GM12878 (cell line): ENCODE data around the gene ADGRG4. TPM values are rescaled to one million over a fixed set of nuclear protein-coding genes. Genes with fewer than 3 reads are reported as not detected.

ENCODE experiments used
- ATAC-seq: fragments of 200-7000 bp; cut with Tn5 transposase; 3 replicates; pipeline ENCODE4 v1.9.1; 2020; ENCODE audit warnings: mild to moderate bottlenecking, moderate library complexity
- BruUV-seq: library from RNA; stranded (reverse); fragments of 400-500 nt; replicated peaks from 2 replicates; lab custom pipeline; 2021; lab: Mats Ljungman, UMichigan
- CTCF ChIA-PET: fragments of 300-600 bp; sonication (Branson Sonifier 250); formaldehyde crosslinking; extraction: SDS; loops from one replicate; lab custom pipeline; 2021; ENCODE audit warnings: inconsistent platforms; lab: Yijun Ruan, JAX
- POLR2A ChIA-PET: fragments of 350-600 bp; formaldehyde crosslinking; extraction: SDS; loops from one replicate; lab custom pipeline; 2021; ENCODE audit warnings: inconsistent platforms; lab: Charles Lee
- RAD21 ChIA-PET: fragments of 300-600 bp; sonication (Branson Sonifier 250); formaldehyde crosslinking; loops from one replicate; lab custom pipeline; 2023; ENCODE audit warnings: antibody characterized with exemption; ENCODE audit not compliant: unreplicated experiment; lab: Charles Lee
- SMC1A ChIA-PET: fragments of 300-600 bp; sonication (Branson Sonifier 250); formaldehyde crosslinking; loops from one replicate; lab custom pipeline; 2023; ENCODE audit not compliant: unreplicated experiment, uncharacterized antibody; lab: Charles Lee
- DNase-seq: peaks from one replicate; pipeline ENCODE4 v3.0.0-alpha.2; 2011; ENCODE audit warnings: low read depth, low spot score
- FAIRE-seq: peaks from 3 replicates; lab custom pipeline; 2011; peaks lifted over from hg19 to GRCh38; lab: Jason Lieb, UNC
- H2AFZ ChIP-seq: 2 replicates; pipeline ENCODE4 v1.6.0; 2011; ENCODE audit warnings: low read depth, low read length, control low read depth; ENCODE audit not compliant: control insufficient read depth
- H3K27ac ChIP-seq: 2 replicates; pipeline ENCODE4 v1.5.1; 2011; ENCODE audit warnings: control low read depth; ENCODE audit not compliant: control insufficient read depth, insufficient read depth
- H3K27me3 ChIP-seq, 2 experiments: replicated peaks in 1 of 2; 2 replicates each; pipeline versions ENCODE4 v1.6.0 to v1.6.1; 2011; ENCODE audit warnings: low read length in 1 of 2; ENCODE audit not compliant: control insufficient read depth in 2 of 2, insufficient read depth in 2 of 2
- H3K36me3 ChIP-seq, 2 experiments: 2 replicates each; pipeline ENCODE4 v1.5.1; 2011; ENCODE audit warnings: low read length in 1 of 2; ENCODE audit not compliant: control insufficient read depth in 2 of 2, insufficient read depth in 2 of 2
- H3K4me1 ChIP-seq: 2 replicates; pipeline ENCODE4 v1.6.1; 2011; ENCODE audit warnings: mild to moderate bottlenecking, low read length, moderate library complexity, mixed read lengths; ENCODE audit not compliant: control insufficient read depth, insufficient read depth
- H3K4me2 ChIP-seq: 2 replicates; pipeline ENCODE4 v1.6.0; 2011; ENCODE audit warnings: control low read depth; ENCODE audit not compliant: control insufficient read depth, insufficient read depth
- H3K4me3 ChIP-seq: fragments of 200-600 bp; sonication (generic); 2 replicates; pipeline ENCODE4 v1.5.1; 2016
- H3K79me2 ChIP-seq: 2 replicates; pipeline ENCODE4 v1.6.0; 2011; ENCODE audit warnings: low read length; ENCODE audit not compliant: control insufficient read depth, insufficient read depth
- H3K9ac ChIP-seq: 2 replicates; pipeline ENCODE4 v1.8.0; 2011; ENCODE audit warnings: low read length, control low read depth, mixed read lengths; ENCODE audit not compliant: control insufficient read depth, insufficient read depth
- H3K9me3 ChIP-seq: replicated peaks from 3 replicates; pipeline ENCODE4 v1.5.1; 2011; ENCODE audit warnings: mild to moderate bottlenecking, low read length; ENCODE audit not compliant: control insufficient read depth, insufficient read depth
- H4K20me1 ChIP-seq: 2 replicates; pipeline ENCODE4 v1.6.0; 2011; ENCODE audit not compliant: control insufficient read depth, insufficient read depth
- ASH2L ChIP-seq: fragments of 300-600, 200-600 bp; sonication (generic); IDR thresholded peaks from 2 replicates; pipeline ENCODE4 v1.6.1; 2017; ENCODE audit warnings: low read depth, mild to moderate bottlenecking, borderline replicate concordance
- CHD2 ChIP-seq: IDR thresholded peaks from 2 replicates; pipeline ENCODE4 v1.6.1; 2011; ENCODE audit warnings: low read depth, low read length, improper control_type of control experiment, borderline replicate concordance
- ESRRA ChIP-seq: IDR thresholded peaks from 2 replicates; pipeline ENCODE4 v1.6.1; 2012; ENCODE audit warnings: mild to moderate bottlenecking, low read length, improper control_type of control experiment
- JUND ChIP-seq: IDR thresholded peaks from 2 replicates; pipeline ENCODE4 v1.6.1; 2012; ENCODE audit warnings: low read depth, mild to moderate bottlenecking, low read length, improper control_type of control experiment, moderate library complexity
- MXI1 ChIP-seq: fragments of 150-350 bp; IDR thresholded peaks from 2 replicates; pipeline ENCODE4 v1.6.1; 2011; ENCODE audit warnings: low read depth, mild to moderate bottlenecking, inconsistent platforms, low read length, improper control_type of control experiment
- SP1 ChIP-seq: IDR thresholded peaks from one replicate; pipeline ENCODE4 v1.6.1; 2011; ENCODE audit warnings: low read depth, low read length
- WGBS: methylation state at CpG from one replicate; pipeline ENCODE4 v1.1.6; 2016; ENCODE audit warnings: low lambda C conversion rate; ENCODE audit not compliant: insufficient replicate concordance, insufficient coverage; ENCODE audit errors: missing lambda C conversion rate; 5-methylcytosine and 5-hydroxymethylcytosine counted together
- in situ Hi-C: fragments of 300-500 bp; cut with MboI; formaldehyde crosslinking; loops from 9 replicates; pipeline ENCODE4 v1.14.3; 2018; ENCODE audit warnings: mixed read lengths
- intact Hi-C: fragments of 100-400 bp; cut with micrococcal nuclease; formaldehyde crosslinking; loops from one replicate; pipeline ENCODE4 v1.14.2; 2022; ENCODE audit not compliant: unreplicated experiment
- polyA plus RNA-seq, 11 experiments: library from polyadenylated mRNA; depleted of rRNA in 4 of 11; unstranded in 6 of 11; stranded (reverse) in 5 of 11; fragments of >200 nt; fragmentation: Nextera tagmentation in 4 of 11; fragmentation: Illumina TruSeq in 1 of 11; extraction: Ambion mirVana in 4 of 11; extraction: Trizol in 1 of 11; gene quantifications; 1 replicate in 1 of 11; 2 replicates in 10 of 11; pipeline versions ENCODE4 v1.2.1 to v1.2.3, GENCODE V29; 2011 to 2016; ENCODE audit warnings: inconsistent platforms in 2 of 11, missing spikeins in 2 of 11, low read depth in 1 of 11
- total RNA-seq, 4 experiments: library from RNA; depleted of rRNA in 3 of 4; stranded (reverse); fragments of >200 nt in 3 of 4; fragmentation: Illumina TruSeq in 1 of 4; extraction: Trizol in 1 of 4; gene quantifications; 2 replicates each; pipeline versions ENCODE4 v1.2.1 to v1.2.3, GENCODE V29; 2013 to 2021
- TF ChIP-seq, protein P1 (sequence below): fragments of 450-650 bp; IDR thresholded peaks from 2 replicates; pipeline ENCODE4 v1.6.1; 2017; ENCODE audit warnings: mild to moderate bottlenecking, moderate library complexity
- TF ChIP-seq, protein P2 (sequence below): fragments of 450-650 bp; IDR thresholded peaks from 2 replicates; pipeline ENCODE4 v1.6.1; 2018; ENCODE audit warnings: mild to moderate bottlenecking, low read depth, moderate library complexity; ENCODE audit not compliant: partially characterized antibody

The ADGRG4 gene
- total and polyA plus RNA-seq, 10 of the 15 experiments (the other 5 are each of a cell fraction or from before 2014, with no cell fraction given) = not detected

DNA sequence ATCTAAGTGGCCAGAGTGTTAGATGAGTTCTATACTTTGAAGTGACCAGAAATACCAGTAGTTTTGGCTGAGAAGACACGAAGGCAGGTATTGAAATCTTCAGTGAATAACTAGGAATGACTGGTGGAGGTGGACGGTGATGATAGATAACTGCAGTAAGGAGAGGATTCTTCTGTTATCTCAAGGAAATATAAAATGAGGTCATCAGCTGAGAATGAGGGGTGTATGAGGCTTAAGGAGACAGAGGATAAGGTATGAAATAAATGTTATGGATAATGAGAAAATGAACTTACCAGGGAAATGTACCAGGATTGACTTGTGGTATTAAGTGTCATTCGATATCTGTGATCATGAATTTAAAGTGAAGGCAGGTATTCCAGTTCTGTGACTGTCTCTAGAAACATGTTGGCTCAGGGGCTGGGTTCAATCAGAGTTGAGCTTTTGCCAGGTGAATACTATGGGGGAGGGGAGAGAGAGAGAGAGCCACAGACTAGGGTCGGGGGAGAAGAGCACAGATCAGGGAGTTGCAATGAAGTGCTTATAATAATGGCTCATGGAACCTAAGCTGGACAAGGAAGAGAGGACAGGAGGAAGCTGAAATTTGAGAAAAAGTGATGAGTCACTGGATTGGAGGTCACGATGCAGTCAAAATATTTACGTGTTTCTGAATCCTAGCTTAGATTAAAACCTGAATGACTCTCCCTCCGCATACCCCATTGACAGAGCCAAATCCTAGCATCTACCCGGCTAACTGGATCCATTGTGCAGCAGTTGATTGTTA lies 149.5 kb downstream of the ADGRG4 start:
- no peaks in the 10 kb centered on the region for H3K27me3 ChIP-seq
- WGBS = 54% methylated on average over 8 of the region's 8 CpGs
- TF ChIP-seq JUND (no peak), ESRRA (no peak), MXI1 (no peak), CHD2 (no peak), SP1 (no peak), ASH2L (no peak)
- TF ChIP-seq, protein P1, sequence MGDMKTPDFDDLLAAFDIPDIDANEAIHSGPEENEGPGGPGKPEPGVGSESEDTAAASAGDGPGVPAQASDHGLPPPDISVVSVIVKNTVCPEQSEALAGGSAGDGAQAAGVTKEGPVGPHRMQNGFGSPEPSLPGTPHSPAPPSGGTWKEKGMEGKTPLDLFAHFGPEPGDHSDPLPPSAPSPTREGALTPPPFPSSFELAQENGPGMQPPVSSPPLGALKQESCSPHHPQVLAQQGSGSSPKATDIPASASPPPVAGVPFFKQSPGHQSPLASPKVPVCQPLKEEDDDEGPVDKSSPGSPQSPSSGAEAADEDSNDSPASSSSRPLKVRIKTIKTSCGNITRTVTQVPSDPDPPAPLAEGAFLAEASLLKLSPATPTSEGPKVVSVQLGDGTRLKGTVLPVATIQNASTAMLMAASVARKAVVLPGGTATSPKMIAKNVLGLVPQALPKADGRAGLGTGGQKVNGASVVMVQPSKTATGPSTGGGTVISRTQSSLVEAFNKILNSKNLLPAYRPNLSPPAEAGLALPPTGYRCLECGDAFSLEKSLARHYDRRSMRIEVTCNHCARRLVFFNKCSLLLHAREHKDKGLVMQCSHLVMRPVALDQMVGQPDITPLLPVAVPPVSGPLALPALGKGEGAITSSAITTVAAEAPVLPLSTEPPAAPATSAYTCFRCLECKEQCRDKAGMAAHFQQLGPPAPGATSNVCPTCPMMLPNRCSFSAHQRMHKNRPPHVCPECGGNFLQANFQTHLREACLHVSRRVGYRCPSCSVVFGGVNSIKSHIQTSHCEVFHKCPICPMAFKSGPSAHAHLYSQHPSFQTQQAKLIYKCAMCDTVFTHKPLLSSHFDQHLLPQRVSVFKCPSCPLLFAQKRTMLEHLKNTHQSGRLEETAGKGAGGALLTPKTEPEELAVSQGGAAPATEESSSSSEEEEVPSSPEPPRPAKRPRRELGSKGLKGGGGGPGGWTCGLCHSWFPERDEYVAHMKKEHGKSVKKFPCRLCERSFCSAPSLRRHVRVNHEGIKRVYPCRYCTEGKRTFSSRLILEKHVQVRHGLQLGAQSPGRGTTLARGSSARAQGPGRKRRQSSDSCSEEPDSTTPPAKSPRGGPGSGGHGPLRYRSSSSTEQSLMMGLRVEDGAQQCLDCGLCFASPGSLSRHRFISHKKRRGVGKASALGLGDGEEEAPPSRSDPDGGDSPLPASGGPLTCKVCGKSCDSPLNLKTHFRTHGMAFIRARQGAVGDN = no peak
- TF ChIP-seq, protein P2, sequence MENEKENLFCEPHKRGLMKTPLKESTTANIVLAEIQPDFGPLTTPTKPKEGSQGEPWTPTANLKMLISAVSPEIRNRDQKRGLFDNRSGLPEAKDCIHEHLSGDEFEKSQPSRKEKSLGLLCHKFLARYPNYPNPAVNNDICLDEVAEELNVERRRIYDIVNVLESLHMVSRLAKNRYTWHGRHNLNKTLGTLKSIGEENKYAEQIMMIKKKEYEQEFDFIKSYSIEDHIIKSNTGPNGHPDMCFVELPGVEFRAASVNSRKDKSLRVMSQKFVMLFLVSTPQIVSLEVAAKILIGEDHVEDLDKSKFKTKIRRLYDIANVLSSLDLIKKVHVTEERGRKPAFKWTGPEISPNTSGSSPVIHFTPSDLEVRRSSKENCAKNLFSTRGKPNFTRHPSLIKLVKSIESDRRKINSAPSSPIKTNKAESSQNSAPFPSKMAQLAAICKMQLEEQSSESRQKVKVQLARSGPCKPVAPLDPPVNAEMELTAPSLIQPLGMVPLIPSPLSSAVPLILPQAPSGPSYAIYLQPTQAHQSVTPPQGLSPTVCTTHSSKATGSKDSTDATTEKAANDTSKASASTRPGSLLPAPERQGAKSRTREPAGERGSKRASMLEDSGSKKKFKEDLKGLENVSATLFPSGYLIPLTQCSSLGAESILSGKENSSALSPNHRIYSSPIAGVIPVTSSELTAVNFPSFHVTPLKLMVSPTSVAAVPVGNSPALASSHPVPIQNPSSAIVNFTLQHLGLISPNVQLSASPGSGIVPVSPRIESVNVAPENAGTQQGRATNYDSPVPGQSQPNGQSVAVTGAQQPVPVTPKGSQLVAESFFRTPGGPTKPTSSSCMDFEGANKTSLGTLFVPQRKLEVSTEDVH = no peak
- SMC1A ChIA-PET = no interaction called here
- no peak overlapping the region for H3K4me2 ChIP-seq
- H4K20me1 ChIP-seq = no peaks in the 10 kb centered on the region
- no TSS peak for BruUV-seq
- no peaks in the 10 kb centered on the region for H3K79me2 ChIP-seq
- H3K9ac ChIP-seq = no peak overlapping the region
- RAD21 ChIA-PET = no interaction called here
- no peak overlapping the region for H2AFZ ChIP-seq
- POLR2A ChIA-PET = no interaction called here
- intact Hi-C loops = no loop called here
- FAIRE-seq (no peak), DNase-seq (no peak), ATAC-seq (no peak)
- in situ Hi-C loops = no loop called here
- CTCF ChIA-PET = no interaction called here
- H3K9me3 ChIP-seq = no peaks in the 10 kb centered on the region
- H3K36me3 ChIP-seq = no peaks in the 10 kb centered on the region
- no peak overlapping the region for H3K4me3 ChIP-seq
- no peaks in the 10 kb centered on the region for H3K4me1 ChIP-seq
- H3K27ac ChIP-seq = no peak overlapping the region
